Measurements from ENCODE around the gene GLT1D1. TPM values are rescaled to one million over a fixed set of nuclear protein-coding genes. Genes with fewer than 3 reads are reported as not detected.
A peak's percentile ranks its signal among the peaks of the same experiment; 100 is the strongest.

GLT1D1 gene
- total RNA-seq, 4 donors from 2014 or later, result 0.60 TPM; not detected in 3

DNA sequence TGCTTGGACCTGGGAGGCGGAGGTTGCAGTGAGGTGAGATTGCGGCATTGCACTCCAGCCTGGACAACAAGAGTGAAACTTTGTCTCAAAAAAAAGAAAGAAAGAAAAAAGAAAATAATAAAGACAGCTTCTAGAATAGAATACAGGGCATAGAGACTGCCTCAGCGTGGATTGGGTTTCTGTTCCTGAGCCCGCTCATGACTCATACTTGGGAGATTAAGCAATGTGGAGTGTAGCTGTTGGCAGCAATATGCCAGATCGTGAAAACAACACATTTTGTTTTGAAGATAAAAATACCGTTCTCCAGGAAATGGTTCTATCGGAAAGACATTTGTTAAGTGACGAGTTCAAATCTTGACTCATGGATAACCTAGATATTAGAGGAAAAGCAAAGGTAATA, 67.2 kb downstream of the GLT1D1 start:
- Histone ChIP-seq H3K27me3 (no peaks in the 10 kb centered on the region), H3K4me3 (no peak overlapping the region), H3K9me3 (no peaks in the 10 kb centered on the region), H3K4me1 (no peaks in the 10 kb centered on the region), H3K27ac (no peak overlapping the region), H3K36me3 (no peaks in the 10 kb centered on the region)
- 67 to 79% methylated on average over 8 of the region's 8 CpGs for WGBS, 2 donors
- TF ChIP-seq EP300 (IDR thresholded peaks at IDR 0.05) (peak in 1 of 2 donors; percentile 50), POLR2A (IDR thresholded peaks at IDR 0.05) (no peak)
- peak in 1 of 2 donors; percentile 52 for DNase-seq (ENCODE audit: low spot score in 2 of 2)

DNA sequence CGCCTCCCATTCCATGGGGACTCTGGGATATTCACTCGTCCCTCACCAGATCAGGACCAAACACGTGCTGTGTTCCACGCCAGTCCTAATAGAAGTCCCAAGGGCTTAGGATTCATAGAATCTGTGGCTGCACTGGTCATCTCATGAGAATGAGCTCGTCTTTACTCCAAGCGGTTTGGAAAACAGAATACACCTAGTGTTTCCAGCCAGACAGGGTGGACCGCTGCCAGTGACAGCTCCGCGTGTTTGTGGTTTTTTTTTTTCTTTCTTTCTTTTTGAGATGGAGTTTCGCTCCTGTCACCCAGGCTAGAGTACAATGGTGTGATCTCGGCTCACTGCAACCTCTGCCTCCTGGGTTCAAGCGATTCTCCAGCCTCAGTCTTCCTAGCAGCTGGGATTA, 75.1 kb downstream of the GLT1D1 start:
- no peak for DNase-seq (ENCODE audit: low spot score in 2 of 2)
- Histone ChIP-seq H3K27ac (no peak overlapping the region), H3K36me3 (no peaks in the 10 kb centered on the region), H3K9me3 (peaks cover 0 to 6% (median 0%) of the 10 kb centered on the region in 4 donors), H3K27me3 (no peaks in the 10 kb centered on the region), H3K4me1 (no peaks in the 10 kb centered on the region), H3K4me3 (no peak overlapping the region)
- 83 to 89% methylated on average over 12 of the region's 12 CpGs for WGBS, 2 donors
- no peak for TF ChIP-seq EP300 (IDR thresholded peaks at IDR 0.05)

GRCh38 chr12:128929057-128929456, 75.8 kb downstream of the GLT1D1 start:
- DNase-seq (ENCODE audit: low spot score in 2 of 2), result no peak
- no peak for TF ChIP-seq POLR2A (IDR thresholded peaks at IDR 0.05)
- no peak for TF ChIP-seq CTCF (IDR thresholded peaks at IDR 0.05)
- TF ChIP-seq EP300 (IDR thresholded peaks at IDR 0.05), result no peak
- Histone ChIP-seq H3K27ac (no peak overlapping the region), H3K4me3 (no peak overlapping the region), H3K36me3 (no peaks in the 10 kb centered on the region), H3K9me3 (peaks cover 0 to 6% (median 0%) of the 10 kb centered on the region in 4 donors), H3K4me1 (no peaks in the 10 kb centered on the region), H3K27me3 (no peaks in the 10 kb centered on the region)
- whole genome bisulfite sequencing, 2 donors, result 84% methylated on average over 10 to 12 of the region's 12 CpGs

DNA sequence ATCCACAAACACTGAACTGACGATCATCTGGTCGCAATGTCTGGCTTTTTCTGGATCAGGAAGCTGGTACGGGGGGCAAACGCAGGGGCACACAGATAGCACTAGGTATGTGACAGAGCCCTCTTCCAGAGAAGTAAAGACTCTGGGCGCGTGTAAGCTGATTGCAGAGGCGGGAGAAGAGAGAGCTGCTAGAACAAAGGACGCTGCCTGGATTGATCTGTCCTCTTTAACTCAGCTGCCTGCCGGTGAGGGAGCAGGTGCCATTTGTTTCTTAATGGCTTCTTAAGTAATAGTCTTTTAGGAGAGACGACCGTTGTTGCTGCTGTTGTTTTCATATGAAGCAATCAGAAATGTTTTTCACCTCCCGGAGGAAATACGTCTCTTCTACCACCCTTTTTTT, 77.3 kb downstream of the GLT1D1 start:
- peaks cover 0 to 6% (median 0%) of the 10 kb centered on the region in 4 donors for H3K9me3 ChIP-seq
- no peaks in the 10 kb centered on the region for H3K4me1 ChIP-seq
- no peak overlapping the region for H3K27ac ChIP-seq
- no peaks in the 10 kb centered on the region for H3K27me3 ChIP-seq
- DNase-seq (ENCODE audit: low spot score in 2 of 2), result no peak
- H3K36me3 ChIP-seq, result no peaks in the 10 kb centered on the region
- H3K4me3 ChIP-seq, result no peak overlapping the region
- WGBS, 2 donors, result 51 to 56% methylated on average over 13 of the region's 13 CpGs
- TF ChIP-seq CTCF (IDR thresholded peaks at IDR 0.05), result no peak
- no peak for TF ChIP-seq POLR2A (IDR thresholded peaks at IDR 0.05)
- no peak for TF ChIP-seq EP300 (IDR thresholded peaks at IDR 0.05)

- Histone ChIP-seq H3K4me3 (no peak overlapping the region), H3K36me3 (no peaks in the 10 kb centered on the region), H3K9me3 (peaks cover 0 to 6% (median 0%) of the 10 kb centered on the region in 4 donors), H3K27ac (no peak overlapping the region), H3K4me1 (no peaks in the 10 kb centered on the region), H3K27me3 (no peaks in the 10 kb centered on the region)
- TF ChIP-seq POLR2A (IDR thresholded peaks at IDR 0.05) (no peak), CTCF (IDR thresholded peaks at IDR 0.05) (no peak), EP300 (IDR thresholded peaks at IDR 0.05) (no peak)
- 81 to 88% methylated on average over 20 of the region's 20 CpGs for WGBS, 2 donors
- DNase-seq (ENCODE audit: low spot score in 2 of 2), result no peak
These were observed 79.2 kb downstream of the GLT1D1 start for GRCh38 chr12:128932521-128932920.

DNA sequence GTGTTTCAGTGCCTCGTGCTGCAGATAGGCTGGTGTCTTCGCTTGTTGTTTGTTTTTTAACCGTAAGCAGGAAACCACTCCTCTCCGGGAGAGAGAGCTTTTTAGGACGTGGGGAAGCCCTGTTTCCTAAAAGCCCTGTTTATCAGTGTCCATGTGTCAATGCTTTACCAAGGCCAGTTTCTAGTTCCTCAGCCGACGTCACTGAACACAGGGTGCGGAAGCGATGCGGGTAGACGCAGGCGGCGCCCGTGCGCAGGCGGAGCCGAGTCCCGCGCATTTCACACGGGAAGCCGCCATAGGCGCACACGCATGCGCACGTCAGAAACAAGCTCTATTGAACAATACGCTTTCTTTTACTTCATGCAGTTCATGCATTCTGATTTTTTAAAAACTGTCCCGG, 79.8 kb downstream of the GLT1D1 start:
- DNase-seq (ENCODE audit: low spot score in 2 of 2), result no peak
- WGBS, 2 donors, result 86% methylated on average over 27 of the region's 27 CpGs

More for the DNA sequence above, 79.8 kb downstream of the GLT1D1 start:
- no peaks in the 10 kb centered on the region for H3K4me1 ChIP-seq
- TF ChIP-seq CTCF (IDR thresholded peaks at IDR 0.05) (no peak), EP300 (IDR thresholded peaks at IDR 0.05) (no peak), POLR2A (IDR thresholded peaks at IDR 0.05) (no peak)
- no peak overlapping the region for H3K4me3 ChIP-seq
- H3K36me3 ChIP-seq, result no peaks in the 10 kb centered on the region
- H3K9me3 ChIP-seq, result peaks cover 0 to 6% (median 0%) of the 10 kb centered on the region in 4 donors
- H3K27me3 ChIP-seq, result no peaks in the 10 kb centered on the region
- H3K27ac ChIP-seq, result no peak overlapping the region
